Measurements from ENCODE around the gene CREB5. TPM values are rescaled to one million over a fixed set of nuclear protein-coding genes. Genes with fewer than 3 reads are reported as not detected.

CREB5 gene
- total RNA-seq, 4 donors from 2014 or later = 7.8 to 29.9 (median 12.9) TPM

GRCh38 chr7:28505014-28505413 is 92.7 kb downstream of the CREB5 start:
- H3K4me1 ChIP-seq = no peaks in the 10 kb centered on the region
- 93 to 95% methylated on average over 6 of the region's 6 CpGs for WGBS, 2 donors (ENCODE audit: low coverage in 1 of 2)

GRCh38 chr7:28505867-28506266 is 93.5 kb downstream of the CREB5 start:
- TF ChIP-seq POLR2A (IDR thresholded peaks at IDR 0.05) (no peak), EP300 (IDR thresholded peaks at IDR 0.05) (no peak), POLR2AphosphoS5 (IDR thresholded peaks at IDR 0.05) (no peak)
- TF ChIP-seq, protein P1, sequence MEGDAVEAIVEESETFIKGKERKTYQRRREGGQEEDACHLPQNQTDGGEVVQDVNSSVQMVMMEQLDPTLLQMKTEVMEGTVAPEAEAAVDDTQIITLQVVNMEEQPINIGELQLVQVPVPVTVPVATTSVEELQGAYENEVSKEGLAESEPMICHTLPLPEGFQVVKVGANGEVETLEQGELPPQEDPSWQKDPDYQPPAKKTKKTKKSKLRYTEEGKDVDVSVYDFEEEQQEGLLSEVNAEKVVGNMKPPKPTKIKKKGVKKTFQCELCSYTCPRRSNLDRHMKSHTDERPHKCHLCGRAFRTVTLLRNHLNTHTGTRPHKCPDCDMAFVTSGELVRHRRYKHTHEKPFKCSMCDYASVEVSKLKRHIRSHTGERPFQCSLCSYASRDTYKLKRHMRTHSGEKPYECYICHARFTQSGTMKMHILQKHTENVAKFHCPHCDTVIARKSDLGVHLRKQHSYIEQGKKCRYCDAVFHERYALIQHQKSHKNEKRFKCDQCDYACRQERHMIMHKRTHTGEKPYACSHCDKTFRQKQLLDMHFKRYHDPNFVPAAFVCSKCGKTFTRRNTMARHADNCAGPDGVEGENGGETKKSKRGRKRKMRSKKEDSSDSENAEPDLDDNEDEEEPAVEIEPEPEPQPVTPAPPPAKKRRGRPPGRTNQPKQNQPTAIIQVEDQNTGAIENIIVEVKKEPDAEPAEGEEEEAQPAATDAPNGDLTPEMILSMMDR (IDR thresholded peaks at IDR 0.05) = no peak
- ATAC-seq = no peak
- no peaks in the 10 kb centered on the region for H3K36me3 ChIP-seq
- no peaks in the 10 kb centered on the region for H3K4me1 ChIP-seq
- H3K4me3 ChIP-seq = no peak overlapping the region
- no peak overlapping the region for H3K27ac ChIP-seq
- no peaks in the 10 kb centered on the region for H3K9me3 ChIP-seq
- WGBS, 2 donors (ENCODE audit: low coverage in 1 of 2) = 77 to 91% methylated on average over 3 of the region's 3 CpGs
- H3K27me3 ChIP-seq = no peaks in the 10 kb centered on the region

More at GRCh38 chr7:28505014-28505413, 92.7 kb downstream of the CREB5 start:
- ATAC-seq = no peak
- no peak overlapping the region for H3K4me3 ChIP-seq
- H3K9me3 ChIP-seq = no peaks in the 10 kb centered on the region
- H3K36me3 ChIP-seq = no peaks in the 10 kb centered on the region
- H3K27ac ChIP-seq = no peak overlapping the region
- H3K27me3 ChIP-seq = no peaks in the 10 kb centered on the region
- TF ChIP-seq POLR2AphosphoS5 (IDR thresholded peaks at IDR 0.05) (no peak), POLR2A (IDR thresholded peaks at IDR 0.05) (no peak), EP300 (IDR thresholded peaks at IDR 0.05) (no peak)
- TF ChIP-seq, protein P1 (IDR thresholded peaks at IDR 0.05) = no peak

DNA sequence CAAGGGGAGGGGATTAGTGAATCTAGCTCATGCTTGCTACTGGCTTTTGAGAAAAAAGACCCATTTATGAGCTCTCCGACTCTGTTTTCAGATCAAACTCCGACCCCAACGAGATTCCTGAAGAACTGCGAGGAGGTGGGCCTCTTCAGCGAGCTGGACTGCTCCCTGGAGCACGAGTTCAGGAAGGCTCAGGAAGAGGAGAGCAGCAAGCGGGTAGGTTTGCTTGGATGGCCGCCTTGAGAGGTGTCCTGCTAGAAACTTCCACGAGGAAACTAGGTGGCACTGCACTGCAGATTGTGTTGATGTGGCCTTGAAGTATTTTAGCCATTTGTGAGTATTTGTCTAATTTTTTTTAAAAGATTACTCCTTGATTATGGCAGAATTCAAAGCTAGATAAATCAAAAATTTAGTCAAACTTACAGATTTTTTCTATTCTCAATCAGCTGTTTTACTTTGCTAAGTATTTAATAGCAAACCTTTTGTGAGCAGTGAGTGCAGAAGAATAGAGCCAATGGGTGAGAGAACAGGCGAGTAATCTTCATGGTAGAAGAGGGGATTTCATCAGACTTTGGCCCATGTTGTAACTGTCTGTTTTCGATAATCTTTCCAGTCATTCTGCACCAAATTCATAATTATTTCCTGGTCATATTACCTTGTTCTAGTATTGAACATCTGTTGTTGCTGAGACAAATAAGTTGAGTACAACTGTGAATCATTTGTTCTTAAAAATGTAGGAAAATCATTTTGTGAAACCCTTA is 95.4 kb downstream of the CREB5 start:
- ATAC-seq = peak; percentile 46
- no peaks in the 10 kb centered on the region for H3K36me3 ChIP-seq

DNA sequence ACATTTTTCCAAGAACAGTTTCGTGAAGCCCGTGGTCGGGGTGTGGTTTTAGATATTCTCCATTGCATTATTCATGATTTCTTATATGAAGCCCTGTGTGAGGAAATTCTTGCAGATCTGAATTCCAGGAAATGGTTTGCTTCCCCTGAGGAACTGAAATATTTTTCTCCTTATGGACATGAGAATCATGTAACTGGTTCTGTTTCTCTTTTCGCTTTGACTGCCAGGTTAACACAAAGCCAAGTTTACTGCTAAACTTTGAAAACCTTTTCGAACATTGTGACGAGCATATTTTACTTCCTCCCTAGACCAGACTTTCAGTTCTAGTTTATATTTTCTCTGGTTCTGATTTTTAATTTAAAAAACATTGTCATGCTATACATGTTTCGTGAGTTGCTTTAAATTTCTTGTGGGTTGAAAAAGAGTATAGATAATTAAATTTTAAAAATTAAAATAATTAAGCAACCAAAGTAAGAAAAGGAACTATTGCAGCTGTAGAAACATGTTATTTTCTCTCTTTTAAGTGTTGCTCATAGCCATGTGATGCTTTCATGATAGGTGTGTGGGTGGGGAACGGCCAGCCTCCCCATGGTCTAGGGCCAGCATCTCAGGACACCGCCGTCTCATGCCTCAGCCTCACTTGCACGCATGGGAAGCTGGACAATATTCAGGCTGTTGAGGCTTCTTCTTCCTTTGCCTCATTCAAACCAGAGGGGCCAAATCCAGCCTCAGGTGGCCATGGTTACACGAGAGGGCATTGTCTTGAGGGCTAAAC is 97.1 kb downstream of the CREB5 start:
- no peaks in the 10 kb centered on the region for H3K27me3 ChIP-seq
- WGBS, 2 donors (ENCODE audit: low coverage in 1 of 2) = 62 to 75% methylated on average over 11 to 12 of the region's 12 CpGs
- no peaks in the 10 kb centered on the region for H3K4me1 ChIP-seq
- TF ChIP-seq EP300 (IDR thresholded peaks at IDR 0.05) (no peak), POLR2AphosphoS5 (IDR thresholded peaks at IDR 0.05) (no peak), POLR2A (IDR thresholded peaks at IDR 0.05) (no peak)
- TF ChIP-seq, protein P1 (IDR thresholded peaks at IDR 0.05) = no peak
- H3K9me3 ChIP-seq = no peaks in the 10 kb centered on the region
- no peak for ATAC-seq
- H3K27ac ChIP-seq = no peak overlapping the region
- no peaks in the 10 kb centered on the region for H3K36me3 ChIP-seq
- H3K4me3 ChIP-seq = no peak overlapping the region

More for the DNA sequence above, 95.4 kb downstream of the CREB5 start:
- Histone ChIP-seq H3K27me3 (no peaks in the 10 kb centered on the region), H3K4me3 (no peak overlapping the region), H3K27ac (no peak overlapping the region), H3K4me1 (no peaks in the 10 kb centered on the region), H3K9me3 (no peaks in the 10 kb centered on the region)
- TF ChIP-seq EP300 (IDR thresholded peaks at IDR 0.05) (no peak), POLR2AphosphoS5 (IDR thresholded peaks at IDR 0.05) (no peak), POLR2A (IDR thresholded peaks at IDR 0.05) (no peak)
- TF ChIP-seq, protein P1 (IDR thresholded peaks at IDR 0.05) = no peak
- WGBS, 2 donors (ENCODE audit: low coverage in 1 of 2) = 86 to 89% methylated on average over 9 to 11 of the region's 11 CpGs
